ENCODE data around the gene SYT8. TPM values are rescaled to one million over a fixed set of nuclear protein-coding genes. Genes with fewer than 3 reads are reported as not detected.
A peak's percentile ranks its signal among the peaks of the same experiment; 100 is the strongest.

SYT8 gene
- total and polyA plus RNA-seq, 12 donors: not detected

- H3K4me3 ChIP-seq: no peak overlapping the region
- DNase-seq: peak in 1 of 2 donors; percentile 11
These were observed 11.0 kb downstream of the SYT8 start for GRCh38 chr11:1845561-1846452.

GRCh38 chr11:1846453-1846932, 11.7 kb downstream of the SYT8 start:
- Histone ChIP-seq H3K36me3 (no peaks in the 10 kb centered on the region), H3K27ac (peak overlapping the region in 1 of 10 donors; percentile 80), H3K4me3 (no peak overlapping the region), H3K9me3 (no peaks in the 10 kb centered on the region), H3K27me3 (no peaks in the 10 kb centered on the region), H3K4me1 (peaks cover 5 to 74% (median 21%) of the 10 kb centered on the region in 9 donors)
- intact Hi-C loops (cut with DNase I): no loop called here
- no peak for TF ChIP-seq CTCF (IDR thresholded peaks at IDR 0.05)
- ATAC-seq: no peak
- peak in 1 of 2 donors; percentile 14 for DNase-seq
- 86 to 99% methylated on average over 9 of the region's 9 CpGs for WGBS, 2 donors

More at GRCh38 chr11:1845561-1846452, 11.0 kb downstream of the SYT8 start:
- Histone ChIP-seq H3K4me1 (peaks cover 5 to 67% (median 21%) of the 10 kb centered on the region in 9 donors), H3K36me3 (no peaks in the 10 kb centered on the region), H3K27ac (peak overlapping the region in 2 of 10 donors; percentile 80 to 81), H3K27me3 (no peaks in the 10 kb centered on the region), H3K9me3 (no peaks in the 10 kb centered on the region)
- WGBS, 2 donors: 83 to 93% methylated on average over 20 to 21 of the region's 21 CpGs
- no peak for TF ChIP-seq CTCF (IDR thresholded peaks at IDR 0.05)
- intact Hi-C loops (cut with DNase I): no loop called here
- ATAC-seq: no peak

GRCh38 chr11:1847006-1847735, 12.4 kb downstream of the SYT8 start:
- H3K36me3 ChIP-seq: no peaks in the 10 kb centered on the region
- no peak for TF ChIP-seq CTCF (IDR thresholded peaks at IDR 0.05)
- no peak for ATAC-seq
- H3K4me1 ChIP-seq: peaks cover 5 to 78% (median 20%) of the 10 kb centered on the region in 9 donors
- intact Hi-C loops (cut with DNase I): no loop called here
- DNase-seq: no peak
- no peak overlapping the region for H3K27ac ChIP-seq
- 92 to 96% methylated on average over 34 of the region's 34 CpGs for WGBS, 2 donors
- no peak overlapping the region for H3K4me3 ChIP-seq
- no peaks in the 10 kb centered on the region for H3K9me3 ChIP-seq
- H3K27me3 ChIP-seq: no peaks in the 10 kb centered on the region

- ATAC-seq (no peak), DNase-seq (no peak)
- 89 to 91% methylated on average over 18 of the region's 18 CpGs for WGBS, 2 donors
- Histone ChIP-seq H3K9me3 (no peaks in the 10 kb centered on the region), H3K27me3 (no peaks in the 10 kb centered on the region), H3K4me3 (no peak overlapping the region), H3K4me1 (peaks cover 4 to 74% (median 20%) of the 10 kb centered on the region in 9 donors), H3K36me3 (no peaks in the 10 kb centered on the region), H3K27ac (no peak overlapping the region)
- TF ChIP-seq CTCF (IDR thresholded peaks at IDR 0.05): no peak
- intact Hi-C loops (cut with DNase I): no loop called here
These were observed 13.3 kb downstream of the SYT8 start for GRCh38 chr11:1847926-1848639.

Data from heart right ventricle (tissue), 16 donors.